ENCODE data around the gene RGS19.

The RGS19 gene

DNA sequence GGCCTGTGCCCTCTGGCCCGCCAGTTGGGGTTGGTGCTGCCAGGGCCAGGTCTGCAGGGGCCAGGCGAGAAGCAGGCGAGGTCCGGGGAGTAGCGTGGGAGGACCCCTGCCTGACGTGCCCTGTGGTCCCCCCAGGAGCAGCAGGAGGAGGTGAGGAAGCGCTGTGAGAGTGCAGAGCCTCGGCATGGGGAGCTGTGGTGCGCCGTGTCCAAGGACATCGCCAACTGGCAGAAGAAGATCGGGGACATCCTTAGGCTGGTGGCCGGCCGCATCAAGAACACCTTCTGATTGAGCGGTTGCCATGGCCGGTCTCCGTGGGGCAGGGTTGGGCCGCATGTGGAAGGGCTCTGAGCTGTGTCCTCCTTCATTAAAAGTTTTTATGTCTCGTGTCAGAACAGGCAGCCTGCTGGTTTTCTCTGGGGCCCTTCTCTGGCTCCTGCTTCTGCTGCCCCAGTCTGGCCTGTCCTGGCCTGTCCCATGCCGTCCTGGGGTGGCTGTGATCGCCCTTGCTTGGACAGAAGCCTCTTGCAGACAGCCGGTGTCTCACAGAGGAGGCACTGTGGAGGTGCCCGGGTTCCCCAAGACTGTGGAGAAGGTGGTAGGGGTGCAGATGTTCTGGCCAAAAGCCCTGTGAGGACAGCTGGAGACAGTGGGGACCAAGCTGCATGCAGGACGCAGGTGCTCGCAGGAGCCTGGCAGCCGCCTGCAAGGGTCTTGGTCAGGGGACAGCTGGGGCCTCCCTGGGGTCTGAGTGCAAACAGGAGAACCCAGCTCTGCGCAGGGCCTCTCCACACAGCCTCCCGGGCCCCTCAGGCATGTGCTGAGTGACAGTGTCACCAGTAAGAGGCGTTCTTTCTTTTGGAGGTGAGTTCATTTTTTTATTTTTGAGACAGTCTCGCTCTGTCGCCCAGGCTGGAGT lies 46.4 kb downstream of the RGS19 start:
- no peak for DNase-seq

DNA sequence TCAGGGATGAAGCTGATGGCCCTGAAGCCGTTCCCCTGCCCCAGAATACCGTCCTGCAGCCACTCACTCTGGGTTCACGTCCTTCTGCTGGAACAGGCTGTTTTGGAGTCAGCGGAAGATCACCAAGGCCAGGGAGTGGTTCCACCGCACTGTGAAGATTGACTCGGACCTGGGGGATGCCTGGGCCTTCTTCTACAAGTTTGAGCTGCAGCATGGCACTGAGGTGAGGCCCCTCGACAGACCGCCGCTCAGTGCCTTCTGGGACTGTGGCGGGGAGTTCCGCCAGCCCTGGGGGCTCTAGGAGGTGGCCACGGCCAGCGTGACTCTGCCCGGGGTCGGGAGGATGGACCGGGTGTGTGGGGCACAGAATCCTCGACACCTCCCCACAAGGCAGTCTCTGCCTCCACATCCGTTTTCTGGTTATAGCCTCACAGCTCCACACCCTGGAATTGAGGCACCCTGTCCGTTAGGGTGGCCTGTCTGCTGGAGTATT lies 47.5 kb downstream of the RGS19 start:
- no peak for DNase-seq

DNA sequence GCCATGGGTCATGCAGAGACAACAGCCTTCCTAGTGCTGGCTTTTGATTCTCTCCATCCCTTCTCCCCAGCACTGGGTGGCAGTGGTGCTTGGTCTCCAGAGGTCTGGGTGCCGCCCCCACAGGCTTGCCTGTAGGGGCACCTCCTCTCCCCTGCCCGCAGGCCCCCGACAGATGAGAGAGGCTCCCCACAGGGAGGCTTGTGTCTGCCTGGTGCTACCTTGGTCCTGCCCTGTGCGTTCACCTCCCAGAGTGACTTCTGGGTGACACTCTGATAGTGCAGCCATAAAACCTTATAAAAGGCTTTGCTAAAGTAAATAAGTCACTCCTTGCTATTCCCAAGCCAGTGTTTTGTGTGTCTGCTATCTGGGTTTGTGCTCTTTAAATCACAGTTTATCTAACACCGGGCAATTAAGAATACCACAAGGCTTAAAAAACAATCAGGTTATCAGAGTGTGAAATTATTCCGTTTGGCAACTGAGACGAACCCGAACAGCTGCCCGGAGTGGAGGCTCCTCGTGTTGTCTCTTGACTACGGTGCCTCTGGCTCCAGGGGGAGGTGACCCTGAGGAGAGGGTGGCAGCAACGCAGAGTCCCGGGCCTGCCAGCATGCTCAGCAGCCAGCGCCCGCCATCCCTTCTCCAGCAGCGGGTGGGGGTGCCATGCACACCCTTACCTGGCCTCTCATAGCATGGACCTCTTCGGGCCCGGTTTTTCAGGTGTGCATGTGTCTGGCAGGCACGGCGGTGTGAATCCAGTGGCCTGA lies 48.8 kb downstream of the RGS19 start:
- no peak for DNase-seq

DNA sequence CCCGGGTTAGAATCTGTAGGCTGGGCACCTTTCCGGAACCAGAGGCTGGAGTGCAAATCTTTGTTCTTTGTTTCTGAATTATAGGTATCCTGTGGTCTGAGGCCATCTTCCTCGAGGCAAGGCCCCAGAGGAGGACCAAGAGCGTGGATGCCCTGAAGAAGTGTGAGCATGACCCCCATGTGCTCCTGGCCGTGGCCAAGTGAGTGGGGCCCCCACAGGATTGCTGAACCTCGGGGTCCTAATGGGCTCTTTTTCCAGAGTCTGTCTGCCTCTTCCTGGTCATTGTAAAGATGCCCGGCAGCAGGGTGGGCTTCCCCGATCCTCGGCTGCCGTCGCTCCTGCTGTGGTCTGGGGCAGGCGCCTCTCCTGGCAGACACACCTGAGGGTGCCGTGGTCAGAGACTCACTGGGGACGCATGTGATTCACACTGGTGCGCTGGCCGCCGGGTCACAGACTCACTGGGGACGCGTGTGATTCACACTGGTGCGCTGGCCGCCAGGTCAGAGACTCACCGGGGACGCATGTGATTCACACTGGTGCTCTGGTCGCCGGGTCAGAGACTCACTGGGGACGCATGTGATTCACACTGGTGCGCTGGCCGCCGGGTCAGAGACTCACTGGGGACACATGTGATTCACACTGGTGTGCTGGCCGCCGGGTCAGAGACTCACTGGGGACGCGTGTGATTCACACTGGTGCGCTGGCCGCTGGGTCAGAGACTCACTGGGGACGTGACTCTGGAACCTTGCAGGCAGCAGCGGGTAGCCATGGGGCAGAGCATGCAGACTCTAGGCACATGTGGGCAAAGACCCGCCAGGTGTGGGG lies 49.8 kb downstream of the RGS19 start:
- no peak for DNase-seq

DNA sequence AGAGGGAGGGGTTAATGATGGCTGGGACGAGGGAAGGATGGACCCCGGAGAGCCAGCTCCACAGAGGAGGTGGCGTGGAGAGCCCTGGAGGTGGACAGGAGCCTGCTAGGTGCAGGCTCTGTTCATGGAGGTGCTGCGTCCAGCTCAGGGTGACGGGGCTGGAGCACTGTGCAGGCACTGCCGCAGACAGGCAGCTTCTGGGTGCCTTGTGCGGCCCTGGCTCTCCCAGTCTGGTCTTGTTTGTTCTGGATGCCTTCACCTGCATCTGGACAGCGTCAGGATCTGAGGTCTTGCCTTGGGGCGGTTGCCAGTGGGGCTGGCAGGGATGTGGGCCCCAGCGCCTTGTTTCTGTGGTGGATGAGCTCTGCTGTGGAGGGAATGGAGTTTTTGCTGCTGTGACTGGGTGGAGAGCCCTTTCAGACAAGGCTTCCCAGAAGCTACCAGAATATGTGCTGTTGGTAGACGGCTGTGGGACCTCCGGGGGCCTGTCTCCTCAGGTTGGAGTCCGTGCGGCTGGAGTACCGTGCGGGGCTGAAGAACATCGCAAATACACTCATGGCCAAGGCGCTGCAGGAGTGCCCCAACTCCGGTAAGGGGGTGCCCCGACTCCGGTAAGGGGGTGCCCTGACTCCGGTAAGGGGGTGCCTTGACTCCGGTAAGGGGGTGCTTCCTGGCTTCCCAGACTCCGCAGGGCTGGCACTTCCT lies 51.2 kb downstream of the RGS19 start:
- DNase-seq, result no peak

DNA sequence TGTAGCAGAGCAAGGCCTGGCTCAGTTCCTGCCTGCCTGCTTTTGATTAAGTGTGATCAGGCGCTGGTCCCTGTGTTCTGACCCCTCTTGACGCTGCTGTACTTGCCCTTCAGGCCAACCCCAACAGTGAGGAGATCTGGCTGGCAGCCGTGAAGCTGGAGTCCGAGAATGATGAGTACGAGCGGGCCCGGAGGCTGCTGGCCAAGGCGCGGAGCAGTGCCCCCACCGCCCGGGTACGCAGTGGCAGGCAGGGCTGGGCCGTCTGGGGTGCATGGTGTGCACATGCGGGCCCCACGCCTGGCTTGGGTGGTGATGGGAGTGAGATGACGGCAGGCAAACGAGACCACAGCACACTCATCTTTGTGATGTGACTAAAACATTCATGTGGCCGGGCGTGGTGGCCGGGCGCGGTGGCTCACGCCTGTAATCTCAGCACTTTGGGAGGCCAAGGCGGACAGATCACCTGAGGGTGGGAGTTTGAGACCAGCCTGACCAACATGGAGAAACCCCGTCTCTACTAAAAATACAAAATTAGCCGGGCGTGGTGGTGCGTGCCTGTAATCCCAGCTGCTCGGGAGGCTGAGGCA lies 53.4 kb downstream of the RGS19 start:
- DNase-seq, result no peak

DNA sequence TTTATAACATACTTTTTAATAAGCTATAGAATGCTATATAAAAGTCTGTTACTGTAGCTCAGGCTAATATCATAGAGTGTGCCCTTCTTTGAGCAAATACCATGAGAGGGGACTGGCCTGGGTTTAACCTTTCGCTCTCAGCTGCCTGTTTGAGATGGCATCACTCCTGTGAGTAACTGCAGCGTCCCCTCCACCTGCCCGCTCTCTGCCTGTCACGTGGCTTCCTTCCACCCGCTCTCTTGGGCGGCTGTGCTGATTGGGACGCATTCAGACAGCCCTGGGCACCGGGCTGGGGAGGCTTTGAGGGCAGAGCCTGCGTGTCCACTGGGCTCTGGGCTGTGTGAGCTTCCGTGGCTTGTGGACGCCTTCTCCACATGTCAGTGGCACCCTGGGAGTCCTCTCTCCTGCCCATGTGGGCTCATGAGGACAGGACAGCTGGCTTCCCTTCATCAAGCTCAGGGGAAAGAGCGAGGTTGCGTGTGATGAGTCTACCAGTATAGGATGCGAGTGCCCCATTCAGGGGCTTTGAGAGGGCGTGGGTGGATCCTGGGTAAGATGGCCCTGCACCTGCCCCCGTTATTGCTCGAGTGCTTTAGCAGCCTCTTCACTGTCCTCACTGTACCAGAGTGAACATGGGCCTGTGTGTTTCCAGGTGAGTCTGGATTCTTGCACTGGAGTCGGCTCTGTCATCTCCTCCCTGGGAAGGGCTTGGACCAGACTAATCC lies 54.1 kb downstream of the RGS19 start:
- DNase-seq, result no peak

DNA sequence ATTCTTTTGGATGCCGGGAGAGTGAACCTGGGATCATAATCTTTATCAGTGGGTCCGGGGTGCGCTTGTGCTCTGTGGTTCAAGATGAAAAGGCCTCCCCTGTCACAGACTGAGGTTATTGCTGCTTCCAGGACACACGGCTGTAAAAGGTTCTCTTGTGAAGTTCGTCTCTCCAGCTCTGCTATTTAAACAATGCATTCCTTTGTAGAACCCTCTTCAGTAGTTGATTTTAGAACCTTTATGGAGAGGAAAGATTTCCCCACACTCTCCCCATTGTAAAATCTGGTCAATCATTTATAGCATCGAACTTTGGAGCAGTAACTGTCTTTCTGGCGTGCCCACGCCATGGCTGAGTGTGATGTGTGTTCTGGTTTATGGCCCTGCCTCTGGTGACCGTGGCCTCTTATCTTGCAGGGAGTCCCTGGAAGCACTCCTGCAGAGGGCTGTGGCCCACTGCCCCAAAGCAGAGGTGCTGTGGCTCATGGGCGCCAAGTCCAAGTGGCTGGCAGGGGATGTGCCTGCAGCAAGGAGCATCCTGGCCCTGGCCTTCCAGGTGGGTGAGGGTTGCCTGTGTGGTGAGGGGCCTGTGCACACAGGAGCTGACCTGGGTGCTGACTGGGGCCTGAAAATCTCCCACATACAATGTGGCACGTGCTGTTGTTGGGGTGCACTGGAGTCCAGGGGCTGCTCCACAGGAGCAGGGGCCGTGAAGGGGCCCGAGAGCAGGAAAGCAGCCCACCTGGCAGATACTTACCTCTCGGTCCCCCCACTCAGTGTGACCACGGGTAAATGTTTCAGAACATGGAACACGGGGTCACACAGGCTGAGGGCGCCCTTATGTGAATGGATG lies 55.0 kb downstream of the RGS19 start:
- no peak for DNase-seq

DNA sequence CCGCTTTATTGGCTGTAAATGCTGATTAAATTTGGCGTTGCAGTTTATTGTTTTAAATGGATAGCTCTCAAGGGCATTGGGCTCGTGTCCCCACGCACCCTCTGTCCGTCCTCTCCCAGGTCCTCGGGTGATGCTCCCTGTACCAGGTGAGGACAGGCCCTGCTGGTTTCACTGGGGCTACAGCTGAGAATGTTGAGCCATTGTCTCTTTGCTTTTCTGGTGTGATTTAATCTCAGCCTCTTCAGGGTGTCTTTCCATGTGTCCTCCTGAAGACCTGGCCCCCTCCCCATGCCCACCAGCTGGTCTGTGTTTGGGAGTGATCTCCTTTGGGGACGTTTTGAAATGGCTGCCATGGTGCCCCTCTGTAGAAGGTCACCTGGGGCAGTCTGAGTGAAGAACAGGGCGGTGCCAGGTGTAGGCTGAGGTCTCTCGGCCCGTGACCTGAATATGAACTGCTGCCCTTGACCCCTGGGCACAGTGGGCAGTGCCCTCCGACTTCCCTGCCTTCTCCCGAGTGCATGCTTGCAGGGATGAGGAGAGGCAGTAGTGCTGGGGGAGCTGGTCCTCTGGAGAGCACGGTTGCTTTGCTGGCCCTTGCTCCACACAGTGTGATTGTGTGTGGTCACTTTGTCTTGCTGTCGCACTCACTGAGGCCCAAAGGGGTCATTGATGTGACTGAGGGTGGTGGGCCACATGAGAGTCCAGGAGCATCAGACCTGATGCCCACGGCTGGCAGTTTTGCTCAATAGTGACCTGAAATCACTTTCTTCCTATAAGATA lies 55.8 kb downstream of the RGS19 start:
- DNase-seq, result no peak
